ENCODE measurements around the gene GSTM4.

GSTM4 gene

DNA sequence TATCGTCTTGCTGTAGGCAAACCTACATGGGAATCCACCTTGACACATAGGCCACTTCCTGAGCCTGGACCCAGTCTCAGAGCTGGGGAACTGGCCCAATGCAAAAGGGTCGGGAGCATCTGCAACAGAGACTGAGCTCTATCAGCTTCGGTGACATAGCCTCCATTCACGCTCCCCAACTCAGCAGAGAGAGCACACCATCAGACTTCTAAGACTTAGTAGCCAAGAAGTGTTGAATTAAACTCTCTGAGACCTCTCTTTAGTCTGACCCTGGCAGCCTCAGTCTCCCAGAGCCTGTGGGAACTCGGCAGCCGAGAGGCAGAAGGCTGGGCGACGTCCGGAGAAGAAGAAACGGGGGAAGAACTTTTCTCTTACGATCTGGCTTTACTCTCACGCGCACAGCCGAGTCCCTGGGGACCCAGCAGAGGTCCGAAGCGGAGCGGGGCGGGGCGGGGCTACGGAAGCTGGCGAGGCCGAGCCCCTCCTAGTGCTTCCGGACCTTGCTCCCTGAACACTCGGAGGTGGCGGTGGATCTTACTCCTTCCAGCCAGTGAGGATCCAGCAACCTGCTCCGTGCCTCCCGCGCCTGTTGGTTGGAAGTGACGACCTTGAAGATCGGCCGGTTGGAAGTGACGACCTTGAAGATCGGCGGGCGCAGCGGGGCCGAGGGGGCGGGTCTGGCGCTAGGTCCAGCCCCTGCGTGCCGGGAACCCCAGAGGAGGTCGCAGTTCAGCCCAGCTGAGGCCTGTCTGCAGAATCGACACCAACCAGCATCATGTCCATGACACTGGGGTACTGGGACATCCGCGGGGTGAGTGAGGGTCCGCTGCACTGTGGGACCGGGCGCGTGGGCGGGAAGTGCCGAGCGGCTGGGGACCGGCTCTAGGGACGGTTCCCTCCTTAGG, at the start of gene GSTM4:
TSS of gene GSTM4 (plus strand) at position 485 of the 905 bp plus-strand sequence. CDS start at position 776, 291 bp downstream.
- no peak for DNase-seq (ENCODE audit: low read depth)

DNA sequence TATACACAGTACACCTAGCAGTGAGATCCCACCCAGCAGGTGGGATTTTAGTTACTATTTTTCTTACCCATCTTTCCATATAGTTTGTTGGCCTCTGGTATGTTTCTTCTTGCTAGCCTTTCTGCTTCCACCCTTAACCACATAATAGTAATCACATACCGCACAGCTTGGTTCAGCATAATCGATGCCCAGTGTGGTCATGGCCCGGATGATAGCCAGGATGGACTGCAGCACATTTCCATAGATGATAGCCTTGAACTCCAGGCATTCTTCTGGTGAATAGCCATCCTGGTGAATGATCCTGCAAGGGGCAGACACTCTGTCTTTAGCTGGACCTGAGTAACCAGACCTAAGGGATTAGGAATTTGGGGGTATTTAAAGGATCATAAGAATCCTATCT, 46.0 kb upstream of the GSTM4 start:
- no peak for DNase-seq (ENCODE audit: low read depth)

DNA sequence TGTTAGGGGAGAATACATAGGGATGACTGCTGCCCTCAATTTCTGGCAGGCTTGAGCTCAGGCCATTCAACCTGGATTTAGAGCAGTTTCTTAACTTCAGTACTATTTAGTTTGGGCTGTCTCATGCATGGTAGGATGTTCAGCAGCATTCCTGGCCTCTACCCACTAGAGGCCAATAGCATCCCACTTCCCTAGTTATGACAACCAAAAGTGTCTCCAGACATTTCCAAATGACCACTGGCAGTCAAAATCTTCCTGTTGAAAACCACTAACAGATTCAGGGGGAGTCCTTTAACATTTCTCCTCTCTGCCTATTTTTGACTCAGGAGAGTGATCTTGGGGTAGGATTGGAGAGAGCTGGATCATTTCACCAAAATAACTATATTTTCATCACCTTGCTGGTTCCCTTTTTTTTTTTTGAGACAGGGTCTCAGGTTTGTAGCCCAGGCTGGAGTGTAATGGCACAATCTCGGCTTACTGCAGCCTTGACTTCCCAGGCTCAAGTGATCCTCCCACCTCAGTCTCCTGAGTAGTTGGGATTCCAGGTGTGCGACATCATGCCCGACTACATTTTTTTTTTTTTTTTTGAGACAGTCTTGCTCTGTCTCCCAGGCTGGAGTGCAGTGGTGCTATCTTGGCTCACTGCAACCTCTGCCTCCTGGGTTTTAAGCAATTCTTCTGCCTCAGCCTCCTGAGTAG, 45.1 kb upstream of the GSTM4 start:
- DNase-seq (ENCODE audit: low read depth), result no peak

DNA sequence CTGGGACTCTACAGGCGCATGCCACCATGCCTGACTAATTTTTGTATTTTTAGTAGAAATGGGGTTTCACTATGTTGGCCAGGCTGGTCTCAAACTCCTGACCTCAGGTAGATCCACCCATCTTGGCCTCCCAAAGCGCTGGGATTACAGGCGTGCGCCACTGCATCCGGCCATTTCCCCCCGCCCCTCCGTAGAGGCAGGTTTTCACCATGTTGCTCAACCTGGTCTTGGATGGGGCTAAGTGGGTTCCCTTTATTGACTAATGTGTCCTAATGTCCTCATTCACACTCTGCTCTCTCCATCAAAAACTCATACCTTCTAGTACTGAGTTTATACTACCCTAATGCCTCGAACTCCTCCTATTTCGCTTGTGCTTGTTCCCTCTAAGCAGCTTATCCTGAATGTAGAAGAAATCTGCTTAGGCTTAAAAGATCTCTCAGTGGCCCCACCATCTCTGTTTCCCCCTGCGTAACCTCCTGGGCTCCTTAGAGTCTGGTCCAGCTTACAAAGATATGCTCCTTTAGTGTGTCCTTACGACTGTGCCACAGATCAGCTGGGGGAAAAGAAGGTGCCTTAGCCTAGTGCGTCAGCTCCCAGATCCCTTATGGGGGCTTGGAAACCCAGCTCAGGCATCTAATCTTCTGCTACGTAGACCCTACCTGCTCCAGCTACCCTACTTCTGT, 44.5 kb upstream of the GSTM4 start:
- DNase-seq (ENCODE audit: low read depth), result no peak

DNA sequence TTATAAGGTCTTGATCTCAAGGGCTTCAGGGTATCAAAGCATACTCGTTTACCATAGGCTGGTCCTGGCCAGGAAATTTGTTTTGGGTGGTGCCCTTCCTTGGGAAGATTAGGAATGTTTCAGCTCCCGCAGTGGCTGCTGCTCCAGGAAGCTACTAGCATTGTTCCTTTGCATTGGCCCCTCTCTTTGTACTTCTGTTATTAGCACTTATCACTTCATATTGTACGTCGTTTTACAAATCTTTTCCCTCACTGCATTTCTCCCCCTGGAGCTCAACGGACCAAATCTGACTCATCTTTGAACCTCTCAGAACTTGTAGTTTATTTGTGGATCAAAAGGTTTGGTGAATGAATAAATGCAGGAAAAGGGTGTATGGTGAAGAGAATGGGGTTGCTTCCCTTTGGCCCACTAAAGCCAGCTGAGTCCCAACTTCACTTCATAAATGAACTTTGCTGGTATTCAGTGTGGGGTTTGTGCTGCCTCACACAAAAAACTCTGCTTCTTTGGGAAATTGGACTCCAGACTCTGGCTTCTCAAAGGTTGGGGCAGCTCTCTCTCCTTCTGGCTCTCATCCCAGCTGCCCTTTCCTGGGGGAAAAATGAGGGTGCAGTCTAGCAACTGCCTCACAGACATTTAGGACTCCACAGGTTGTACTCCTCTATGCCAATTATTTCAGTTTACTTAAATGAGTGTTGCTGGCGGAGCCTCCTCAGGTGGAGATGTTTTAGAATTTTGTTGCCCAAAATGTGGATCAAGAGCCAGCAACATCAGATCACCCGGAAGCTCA, 42.3 kb upstream of the GSTM4 start:
- DNase-seq (ENCODE audit: low read depth), result no peak

DNA sequence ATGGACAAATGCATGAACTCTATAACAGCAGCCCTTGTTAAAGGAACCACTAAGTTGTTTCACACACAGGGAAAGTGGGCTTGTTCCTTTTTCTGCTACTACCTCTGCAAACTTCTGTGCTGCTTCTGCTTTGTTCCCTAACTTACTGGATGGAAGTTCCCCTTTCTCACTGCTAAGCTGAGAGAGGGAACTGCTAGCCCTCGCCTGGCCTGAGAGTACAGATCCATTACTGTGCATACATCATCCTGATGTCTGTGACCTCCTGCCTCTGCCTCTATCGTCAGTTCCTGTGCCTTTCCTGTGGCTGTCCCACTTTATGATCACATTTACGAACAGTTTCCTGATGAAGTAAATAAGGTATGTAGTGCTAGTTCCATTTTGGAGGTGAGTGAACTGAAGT, 40.0 kb upstream of the GSTM4 start:
- DNase-seq (ENCODE audit: low read depth), result no peak

DNA sequence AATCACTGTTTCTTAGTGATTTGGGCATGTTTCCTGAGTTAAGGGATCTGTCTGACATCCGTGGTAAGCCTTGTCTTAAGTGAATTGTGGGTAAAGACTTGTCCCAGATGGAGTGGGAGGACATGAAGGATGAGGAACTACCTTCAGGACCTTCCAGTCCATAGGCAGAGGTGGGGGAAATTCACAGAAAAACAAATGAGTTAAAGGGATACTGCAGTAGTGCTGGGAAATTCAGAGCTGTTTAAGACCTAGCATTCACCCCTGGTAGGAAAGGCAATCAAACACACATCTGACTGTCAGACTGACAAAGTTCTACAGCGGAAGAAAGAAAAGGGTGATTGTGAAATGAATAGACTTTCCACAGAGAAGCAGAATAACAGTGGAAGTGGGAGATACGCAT, 39.5 kb upstream of the GSTM4 start:
- DNase-seq (ENCODE audit: low read depth), result no peak

DNA sequence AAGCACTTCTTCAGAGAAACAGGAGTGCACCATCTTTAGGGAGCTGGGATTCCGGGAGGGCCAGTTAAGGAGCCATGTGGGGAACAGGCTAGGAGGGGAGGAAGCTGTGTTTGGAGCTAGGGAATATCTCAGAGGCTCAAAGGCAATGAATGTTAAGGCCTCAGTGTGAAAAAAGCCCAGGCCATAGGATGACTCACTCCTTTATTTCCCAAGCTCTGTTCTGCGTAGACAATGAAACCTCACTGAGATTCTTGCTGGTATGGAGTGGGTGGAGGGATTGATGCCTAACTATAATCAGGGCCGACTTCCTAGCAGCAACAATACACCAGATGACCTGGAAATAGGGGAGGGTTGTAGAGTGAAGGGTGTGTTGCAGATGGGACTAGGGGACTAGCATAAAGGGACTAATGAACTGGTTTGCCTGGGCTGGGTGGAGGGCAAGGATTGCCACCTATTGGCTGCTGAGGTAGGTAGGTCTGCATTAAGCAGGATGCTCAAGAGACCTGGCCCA, 38.6 kb upstream of the GSTM4 start:
- peak; percentile 79 for DNase-seq (ENCODE audit: low read depth)

DNA sequence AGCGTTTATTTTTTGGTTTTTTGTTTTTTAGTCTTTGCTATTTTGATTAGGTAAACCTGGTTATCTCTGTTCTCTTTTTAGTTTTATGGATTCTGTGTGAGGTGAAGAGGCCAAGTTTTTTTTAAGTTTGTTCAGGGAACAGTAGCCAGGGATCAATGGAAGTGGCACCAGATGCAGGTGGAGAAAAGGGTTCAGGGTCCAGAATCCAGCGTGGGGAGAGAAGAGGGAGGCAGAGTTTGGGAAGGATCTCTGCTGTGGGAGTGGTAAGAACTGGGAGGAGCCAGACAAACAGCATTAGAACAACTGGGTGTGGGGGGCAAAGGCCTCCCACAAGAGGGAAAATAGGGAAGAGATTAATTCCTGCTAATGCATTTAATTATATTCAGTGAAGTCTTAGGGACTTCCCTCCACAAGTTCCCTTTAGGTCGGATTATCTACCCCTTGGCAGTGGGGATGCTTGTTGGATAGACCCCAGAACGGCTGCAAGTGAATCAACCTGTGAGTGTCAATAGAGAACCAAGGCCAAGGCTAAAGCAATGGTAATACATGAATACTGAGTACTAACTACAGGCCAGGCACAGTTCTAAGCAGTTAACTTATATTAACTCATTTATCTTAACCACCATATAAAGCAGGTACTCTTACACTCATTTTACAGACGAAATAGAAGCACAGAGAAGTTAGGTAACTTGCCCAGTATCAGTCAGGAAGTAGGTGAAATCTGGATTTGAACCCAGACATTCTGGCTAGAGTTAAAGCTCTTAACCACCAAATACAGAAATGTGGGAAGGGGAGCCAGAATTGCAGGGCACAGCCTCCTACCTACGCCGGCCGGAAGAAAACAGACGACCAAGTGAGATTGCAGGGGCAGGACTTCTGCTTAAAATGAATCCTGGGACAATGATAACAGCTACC, 37.0 kb upstream of the GSTM4 start:
- DNase-seq (ENCODE audit: low read depth), result no peak

DNA sequence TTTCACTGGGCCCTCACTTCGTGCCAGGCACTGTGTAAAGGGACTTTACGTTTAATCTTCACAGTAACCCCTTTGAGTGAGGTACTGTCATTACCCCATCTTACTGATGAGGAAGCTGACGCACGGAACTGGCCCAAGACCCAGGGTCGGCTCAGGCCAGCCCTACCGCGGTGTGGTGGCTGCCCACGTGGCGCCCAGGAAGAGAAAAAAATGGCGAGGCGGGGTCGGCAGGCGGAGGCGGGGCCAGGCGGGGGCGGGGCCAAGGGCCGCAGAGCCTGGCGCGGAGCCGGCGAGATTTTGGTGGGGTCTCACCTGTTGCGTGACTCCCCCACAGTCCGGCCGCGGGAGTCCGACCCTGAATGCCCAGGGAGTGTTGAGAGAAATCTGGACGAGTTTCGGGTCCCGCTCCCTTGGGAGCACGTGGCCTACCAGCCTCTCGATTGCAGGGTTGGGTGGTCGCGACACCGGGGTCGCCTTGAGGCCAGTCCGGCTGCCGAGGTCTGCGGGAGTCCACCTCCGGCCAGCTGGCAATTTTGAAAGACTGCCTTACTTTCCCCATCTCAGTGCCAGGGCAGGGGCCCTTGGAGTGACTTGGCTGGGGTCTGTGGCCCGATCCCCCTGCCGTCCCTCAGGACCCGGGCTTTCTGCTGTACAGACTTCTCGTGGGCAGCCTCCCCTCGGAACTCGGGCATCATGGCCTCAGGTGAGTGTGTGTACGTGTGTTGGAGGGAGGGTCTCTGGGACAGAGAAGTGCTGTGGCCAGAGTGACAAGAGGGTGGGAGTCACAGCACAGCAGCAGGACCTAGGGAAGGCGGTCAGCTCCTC, 36.1 kb upstream of the GSTM4 start, which contains the start of the genes AMPD2 and GNAT2:
TSS of gene AMPD2 (plus strand) at position 262 of the 825 bp plus-strand sequence. CDS start 1,339 bp downstream, outside the sequence.
TSS of gene GNAT2 (minus strand) at position 41 of the 825 bp plus-strand sequence. CDS start 6,746 bp downstream, outside the sequence.
- peak; percentile 75 for DNase-seq (ENCODE audit: low read depth)

DNA sequence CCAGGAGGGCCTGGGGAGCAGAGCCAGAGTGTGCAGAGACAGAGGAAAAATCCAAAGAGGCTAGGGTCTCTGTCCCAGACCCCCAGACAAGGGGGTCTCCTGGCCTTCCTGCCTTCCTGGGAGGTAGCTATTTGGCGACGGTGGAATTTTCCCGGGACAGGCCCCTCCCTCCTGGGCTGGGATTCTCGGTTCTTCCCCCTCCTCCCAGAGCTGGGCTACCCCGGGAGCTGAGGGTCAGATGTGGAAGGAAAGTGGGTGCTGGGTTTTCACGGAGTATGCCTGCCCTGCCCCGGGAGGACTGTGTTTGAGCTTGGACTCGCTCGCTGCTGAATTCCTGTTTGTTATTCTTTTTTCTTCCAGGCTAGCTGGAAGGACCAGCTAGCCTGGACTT, 35.5 kb upstream of the GSTM4 start:
- DNase-seq (ENCODE audit: low read depth), result peak; percentile 42

DNA sequence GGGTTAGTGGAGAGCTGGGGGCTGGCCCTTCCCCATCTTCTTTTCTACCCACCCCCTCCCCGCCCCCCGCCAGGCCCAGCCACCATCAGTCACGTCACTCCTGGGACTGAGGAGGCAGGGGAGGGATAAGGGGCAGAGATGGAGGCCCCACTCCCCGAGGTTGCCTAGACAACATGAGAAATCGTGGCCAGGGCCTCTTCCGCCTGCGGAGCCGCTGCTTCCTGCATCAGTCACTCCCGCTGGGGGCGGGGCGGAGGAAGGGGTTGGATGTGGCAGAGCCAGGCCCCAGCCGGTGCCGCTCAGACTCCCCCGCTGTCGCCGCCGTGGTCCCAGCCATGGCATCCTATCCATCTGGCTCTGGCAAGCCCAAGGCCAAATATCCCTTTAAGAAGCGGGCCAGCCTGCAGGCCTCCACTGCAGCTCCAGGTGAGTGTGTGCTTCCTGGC, 35.0 kb upstream of the GSTM4 start:
- peak; percentile 91 for DNase-seq (ENCODE audit: low read depth)

DNA sequence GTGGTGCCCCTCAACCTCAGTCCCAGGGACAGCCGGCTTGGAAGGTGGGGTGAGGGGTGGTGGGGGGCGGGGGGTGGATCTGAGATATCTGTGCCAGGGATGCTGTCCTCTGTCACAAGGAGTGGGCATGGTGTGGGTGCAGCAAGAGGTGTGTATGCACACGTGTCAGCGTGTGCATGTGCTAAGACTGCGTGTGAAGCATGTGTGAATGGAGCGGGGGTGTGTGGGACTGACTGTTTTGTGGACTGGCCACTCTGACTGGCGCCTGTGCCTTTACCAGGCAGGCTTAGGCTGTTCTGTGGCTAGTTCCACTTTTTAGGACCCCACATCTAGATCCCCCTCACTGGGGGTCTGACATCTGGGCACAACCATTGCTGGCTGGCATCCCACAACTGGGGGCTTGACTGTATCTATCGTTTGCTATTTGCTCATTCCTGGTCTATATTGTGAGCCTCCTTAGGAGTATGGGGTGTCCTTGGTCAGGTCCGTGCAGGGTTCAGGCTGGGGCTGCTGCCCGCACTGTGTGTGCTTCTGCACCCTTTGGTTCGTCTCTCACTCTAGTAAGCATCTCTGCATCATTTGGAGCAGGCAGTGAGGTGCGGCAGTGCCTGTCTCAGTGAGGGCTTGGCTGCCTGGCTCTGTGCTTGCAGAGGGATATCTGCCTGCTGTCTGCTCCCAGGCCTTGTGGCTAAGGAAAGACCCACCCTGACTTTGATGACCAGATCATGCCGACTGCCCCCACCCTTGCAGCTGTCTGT, 34.3 kb upstream of the GSTM4 start:
- DNase-seq (ENCODE audit: low read depth), result no peak

DNA sequence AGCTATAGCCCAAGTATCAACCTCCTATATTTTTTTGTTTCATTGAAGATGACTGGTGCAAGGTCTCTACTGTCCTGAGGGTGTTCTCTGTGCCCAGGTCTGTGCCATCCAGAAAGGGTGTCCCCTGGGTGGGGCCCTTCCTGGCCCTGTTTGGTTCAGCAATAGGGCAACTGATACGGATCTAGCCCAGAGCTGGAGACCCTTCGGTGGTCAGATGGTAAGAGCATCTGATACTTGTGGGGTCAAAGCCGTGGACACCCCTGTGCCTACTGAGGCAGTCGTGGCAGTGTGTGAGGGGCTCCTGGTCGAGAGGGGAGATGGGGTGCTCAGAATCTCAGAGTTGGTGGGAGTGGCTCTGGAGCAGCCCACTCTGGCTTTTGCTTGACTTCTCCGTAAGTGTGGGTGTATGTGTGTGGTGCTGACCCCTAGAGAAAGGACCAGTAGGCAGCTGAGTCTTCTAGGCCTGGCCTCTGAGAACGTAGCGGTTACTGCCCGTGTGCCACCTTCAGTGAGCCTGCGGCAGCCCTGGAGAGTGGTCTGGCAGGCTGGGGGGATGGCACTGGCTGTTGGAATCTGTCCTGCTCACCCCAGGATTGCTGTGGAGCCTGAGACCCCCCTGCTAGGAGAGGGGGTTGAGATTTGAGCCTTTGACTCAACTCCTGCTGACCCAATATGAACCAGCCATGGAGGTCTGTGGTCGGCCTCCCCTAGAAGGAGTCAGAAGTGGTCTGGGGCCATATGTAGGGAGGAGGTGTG, 33.6 kb upstream of the GSTM4 start:
- no peak for DNase-seq (ENCODE audit: low read depth)

DNA sequence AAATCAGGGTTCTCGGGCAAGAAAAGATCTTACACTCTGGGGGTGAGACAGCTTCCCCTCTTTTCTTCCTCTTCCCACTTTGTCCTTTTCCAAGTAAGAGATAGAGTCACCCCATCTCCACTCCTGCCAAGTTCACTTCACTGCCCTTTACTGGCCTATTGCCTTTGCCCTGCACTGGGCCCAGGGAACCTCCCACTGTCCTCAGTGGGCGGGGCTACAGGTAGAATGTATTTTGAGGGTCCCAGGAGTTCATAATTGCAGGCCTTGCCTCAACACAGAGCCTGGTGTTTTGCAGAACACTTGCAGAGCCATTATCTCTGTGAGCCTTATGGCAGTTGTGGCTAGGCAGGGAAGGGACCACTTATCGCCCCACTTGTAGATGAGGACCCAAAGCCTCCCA, 33.0 kb upstream of the GSTM4 start:
- DNase-seq (ENCODE audit: low read depth), result no peak

DNA sequence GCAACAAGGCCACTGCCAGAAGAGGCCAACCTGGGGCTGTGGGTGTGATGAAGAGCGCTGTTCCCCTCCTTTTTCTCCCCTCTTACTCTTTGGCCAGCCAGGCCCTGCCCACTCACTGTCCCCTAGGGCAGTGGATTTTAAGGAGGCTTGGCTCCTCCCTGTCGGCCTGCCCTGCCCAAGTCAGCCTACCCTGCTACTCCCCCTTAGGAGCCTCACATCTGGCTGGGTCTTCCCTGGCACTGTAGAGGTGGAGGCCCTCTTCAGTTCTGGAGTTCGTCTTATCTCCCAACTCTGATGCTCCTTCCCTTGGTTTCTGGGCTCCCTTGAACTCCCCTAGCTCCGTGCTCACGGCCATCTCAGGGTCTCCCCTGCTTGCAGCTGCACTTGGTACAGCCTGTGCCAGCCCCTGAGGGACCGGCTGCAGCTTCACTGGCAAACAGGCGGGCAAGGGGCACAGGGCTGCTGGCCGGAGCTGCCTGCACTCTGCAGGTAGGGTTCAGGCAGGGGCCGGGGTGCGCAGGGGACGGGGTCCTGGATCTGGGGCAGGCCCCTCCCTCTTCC, 32.2 kb upstream of the GSTM4 start:
- DNase-seq (ENCODE audit: low read depth), result no peak

DNA sequence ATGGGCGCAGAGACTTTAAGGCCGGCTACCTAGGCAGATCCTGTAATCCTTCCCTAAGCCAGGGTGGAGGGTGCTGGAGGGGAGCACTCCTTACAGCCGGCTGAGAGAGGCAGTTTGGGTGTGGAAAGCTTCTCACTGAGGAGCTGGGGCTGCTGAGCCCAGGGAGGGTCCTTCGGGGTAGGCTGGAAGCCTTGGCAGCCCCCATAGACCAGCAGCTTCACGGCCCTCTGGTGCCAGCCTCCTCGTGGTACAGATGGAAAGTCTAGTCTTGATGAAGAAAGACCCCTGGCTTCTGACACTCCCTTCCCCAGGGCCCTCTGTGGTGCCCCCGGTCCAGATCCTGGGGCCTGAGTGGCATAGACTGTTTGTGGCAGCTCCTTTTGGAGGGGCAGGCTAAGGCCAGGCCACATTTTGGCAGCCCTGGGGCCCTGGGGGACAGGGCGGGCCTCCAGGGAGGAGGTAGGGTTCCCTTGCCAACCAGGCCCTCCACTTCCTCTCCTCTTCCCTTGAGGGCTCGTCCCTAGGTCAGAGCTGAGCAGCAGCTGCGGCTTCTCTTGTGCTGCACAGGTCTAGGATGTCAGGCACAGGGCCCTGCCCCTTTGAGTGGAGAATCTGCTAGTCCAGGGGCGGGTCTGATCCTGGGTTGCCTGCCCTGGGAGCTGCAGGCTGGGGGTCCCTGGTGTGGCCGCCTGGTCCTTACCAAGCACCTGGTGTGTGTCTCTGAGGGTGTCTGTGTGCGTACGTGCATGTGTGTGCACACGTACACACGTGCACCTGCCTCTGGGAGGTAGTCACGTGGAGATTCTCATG, 31.5 kb upstream of the GSTM4 start:
- DNase-seq (ENCODE audit: low read depth), result no peak
